ENCODE measurements around the gene FUT7.
A peak's percentile ranks its signal among the peaks of the same experiment; 100 is the strongest.

Gene FUT7

DNA sequence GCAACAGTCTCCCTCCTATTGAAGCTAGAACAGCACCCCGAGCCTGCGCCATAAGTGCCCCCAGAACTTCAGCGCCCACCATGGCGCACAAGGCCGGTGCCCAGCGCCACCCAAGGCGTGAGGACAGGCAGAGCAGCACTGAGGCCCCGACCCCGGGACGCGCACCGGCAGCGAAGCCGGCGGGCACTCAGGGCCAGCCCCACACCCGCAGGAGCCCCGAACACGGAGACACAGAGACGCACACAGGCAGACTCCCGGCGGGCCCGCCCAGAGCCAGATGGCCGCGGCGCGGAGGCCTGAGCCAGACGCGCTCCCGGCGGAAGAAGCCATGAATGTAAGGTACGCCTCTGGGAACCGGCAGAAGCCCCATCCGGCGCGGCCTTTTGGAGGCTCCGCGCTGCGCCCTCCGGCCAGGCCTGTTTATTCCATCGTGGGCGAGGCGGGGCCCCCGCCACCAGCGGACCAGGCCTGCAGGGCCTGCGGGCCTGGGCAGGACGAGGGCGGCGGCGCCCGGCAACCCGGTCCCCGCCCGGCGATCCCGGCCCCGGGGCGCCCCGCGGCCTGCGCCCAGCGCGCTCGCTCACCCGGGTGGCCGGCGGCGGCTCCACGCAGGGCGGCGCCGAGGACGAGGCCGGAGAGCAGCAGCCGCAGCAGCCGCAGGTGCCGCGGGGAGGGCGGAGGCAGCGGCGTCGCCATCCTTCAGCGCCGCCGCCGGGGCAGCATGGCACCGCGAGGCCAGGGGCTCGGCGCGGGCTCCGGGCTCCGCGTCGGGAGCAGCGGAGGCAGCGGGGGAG, 13.6 kb upstream of the FUT7 start:
- POLR2A ChIA-PET, result interaction anchor here (0.8 to 1.0 kb wide), 4 partner anchors 10 to 257 kb away, joined by 3 read pairs; partner anchors contain the start of genes NRARP, SAPCD2 and TUBB4B
- Histone ChIP-seq H3K4me1 (ENCODE audit: control insufficient read depth, insufficient read depth, low read length) (peaks cover 5% of the 10 kb centered on the region; the same call in 1 of the 2 replicates), H3K9me3 (ENCODE audit: control insufficient read depth, insufficient read depth, low read depth, low read length) (no peaks in the 10 kb centered on the region), H3K4me3 (ENCODE audit: low read depth, low read length) (peak overlapping the region; percentile 58), H3K36me3 (ENCODE audit: control insufficient read depth in 2 of 2, insufficient read depth in 1 of 2, low read length in 2 of 2) (peaks cover 0 to 6% of the 10 kb centered on the region in 2 experiments; a peak in 1 of 3 replicates), H3K27ac (ENCODE audit: extremely low read depth, low read depth, low read length) (peak overlapping the region; percentile 79; the same call in 1 of the 2 replicates)
- CTCF ChIA-PET, result interaction anchor here (0.5 to 5.4 kb wide), 13 partner anchors 10 to 266 kb away, joined by 3 to 237 read pairs (median 11); partner anchors contain the start of genes ABCA2, FUT7 and SAPCD2
- TF ChIP-seq, protein P1, sequence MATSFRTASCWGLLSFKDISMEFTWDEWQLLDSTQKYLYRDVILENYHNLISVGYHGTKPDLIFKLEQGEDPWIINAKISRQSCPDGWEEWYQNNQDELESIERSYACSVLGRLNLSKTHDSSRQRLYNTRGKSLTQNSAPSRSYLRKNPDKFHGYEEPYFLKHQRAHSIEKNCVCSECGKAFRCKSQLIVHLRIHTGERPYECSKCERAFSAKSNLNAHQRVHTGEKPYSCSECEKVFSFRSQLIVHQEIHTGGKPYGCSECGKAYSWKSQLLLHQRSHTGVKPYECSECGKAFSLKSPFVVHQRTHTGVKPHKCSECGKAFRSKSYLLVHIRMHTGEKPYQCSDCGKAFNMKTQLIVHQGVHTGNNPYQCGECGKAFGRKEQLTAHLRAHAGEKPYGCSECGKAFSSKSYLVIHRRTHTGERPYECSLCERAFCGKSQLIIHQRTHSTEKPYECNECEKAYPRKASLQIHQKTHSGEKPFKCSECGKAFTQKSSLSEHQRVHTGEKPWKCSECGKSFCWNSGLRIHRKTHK (tag by site-specific recombination; IDR thresholded peaks at IDR 0.05), result no peak
- TF ChIP-seq, protein P2, sequence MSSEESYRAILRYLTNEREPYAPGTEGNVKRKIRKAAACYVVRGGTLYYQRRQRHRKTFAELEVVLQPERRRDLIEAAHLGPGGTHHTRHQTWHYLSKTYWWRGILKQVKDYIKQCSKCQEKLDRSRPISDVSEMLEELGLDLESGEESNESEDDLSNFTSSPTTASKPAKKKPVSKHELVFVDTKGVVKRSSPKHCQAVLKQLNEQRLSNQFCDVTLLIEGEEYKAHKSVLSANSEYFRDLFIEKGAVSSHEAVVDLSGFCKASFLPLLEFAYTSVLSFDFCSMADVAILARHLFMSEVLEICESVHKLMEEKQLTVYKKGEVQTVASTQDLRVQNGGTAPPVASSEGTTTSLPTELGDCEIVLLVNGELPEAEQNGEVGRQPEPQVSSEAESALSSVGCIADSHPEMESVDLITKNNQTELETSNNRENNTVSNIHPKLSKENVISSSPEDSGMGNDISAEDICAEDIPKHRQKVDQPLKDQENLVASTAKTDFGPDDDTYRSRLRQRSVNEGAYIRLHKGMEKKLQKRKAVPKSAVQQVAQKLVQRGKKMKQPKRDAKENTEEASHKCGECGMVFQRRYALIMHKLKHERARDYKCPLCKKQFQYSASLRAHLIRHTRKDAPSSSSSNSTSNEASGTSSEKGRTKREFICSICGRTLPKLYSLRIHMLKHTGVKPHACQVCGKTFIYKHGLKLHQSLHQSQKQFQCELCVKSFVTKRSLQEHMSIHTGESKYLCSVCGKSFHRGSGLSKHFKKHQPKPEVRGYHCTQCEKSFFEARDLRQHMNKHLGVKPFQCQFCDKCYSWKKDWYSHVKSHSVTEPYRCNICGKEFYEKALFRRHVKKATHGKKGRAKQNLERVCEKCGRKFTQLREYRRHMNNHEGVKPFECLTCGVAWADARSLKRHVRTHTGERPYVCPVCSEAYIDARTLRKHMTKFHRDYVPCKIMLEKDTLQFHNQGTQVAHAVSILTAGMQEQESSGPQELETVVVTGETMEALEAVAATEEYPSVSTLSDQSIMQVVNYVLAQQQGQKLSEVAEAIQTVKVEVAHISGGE (tag by site-specific recombination; conservative IDR thresholded peaks at IDR 0.05; ENCODE audit: low read depth), result peak; percentile 73
- TF ChIP-seq, protein P3, sequence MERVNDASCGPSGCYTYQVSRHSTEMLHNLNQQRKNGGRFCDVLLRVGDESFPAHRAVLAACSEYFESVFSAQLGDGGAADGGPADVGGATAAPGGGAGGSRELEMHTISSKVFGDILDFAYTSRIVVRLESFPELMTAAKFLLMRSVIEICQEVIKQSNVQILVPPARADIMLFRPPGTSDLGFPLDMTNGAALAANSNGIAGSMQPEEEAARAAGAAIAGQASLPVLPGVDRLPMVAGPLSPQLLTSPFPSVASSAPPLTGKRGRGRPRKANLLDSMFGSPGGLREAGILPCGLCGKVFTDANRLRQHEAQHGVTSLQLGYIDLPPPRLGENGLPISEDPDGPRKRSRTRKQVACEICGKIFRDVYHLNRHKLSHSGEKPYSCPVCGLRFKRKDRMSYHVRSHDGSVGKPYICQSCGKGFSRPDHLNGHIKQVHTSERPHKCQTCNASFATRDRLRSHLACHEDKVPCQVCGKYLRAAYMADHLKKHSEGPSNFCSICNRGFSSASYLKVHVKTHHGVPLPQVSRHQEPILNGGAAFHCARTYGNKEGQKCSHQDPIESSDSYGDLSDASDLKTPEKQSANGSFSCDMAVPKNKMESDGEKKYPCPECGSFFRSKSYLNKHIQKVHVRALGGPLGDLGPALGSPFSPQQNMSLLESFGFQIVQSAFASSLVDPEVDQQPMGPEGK (tag by site-specific recombination; IDR thresholded peaks at IDR 0.05), result 0 out of 2 replicates have a peak, but pooled peaks have one; percentile 7
- TF ChIP-seq YY1 (tag by site-specific recombination; IDR thresholded peaks at IDR 0.05) (peak; percentile 42; the same call in 1 of the 2 replicates), ZBTB8A (tag by site-specific recombination; IDR thresholded peaks at IDR 0.05) (peak; percentile 40; the same call in 1 of the 2 replicates), ZBTB21 (tag by site-specific recombination; IDR thresholded peaks at IDR 0.05) (no peak), ZNF184 (tag by site-specific recombination; IDR thresholded peaks at IDR 0.05) (no peak), ZFP37 (tag by site-specific recombination; IDR thresholded peaks at IDR 0.05) (0 out of 2 replicates have a peak, but pooled peaks have one; percentile 26), KLF8 (tag by site-specific recombination; IDR thresholded peaks at IDR 0.05) (peak; percentile 9; the same call in 1 of the 2 replicates), KLF1 (tag by site-specific recombination; IDR thresholded peaks at IDR 0.05) (peak; percentile 44), SP2 (tag by site-specific recombination; IDR thresholded peaks at IDR 0.05) (peak; percentile 34), ZBTB20 (tag by site-specific recombination; IDR thresholded peaks at IDR 0.05) (peak; percentile 67; the same call in 1 of the 2 replicates), ZFP69B (tag by site-specific recombination; IDR thresholded peaks at IDR 0.05) (0 out of 2 replicates have a peak, but pooled peaks have one; percentile 16), ZNF600 (tag by site-specific recombination; IDR thresholded peaks at IDR 0.05) (peak; percentile 12)
- TF ChIP-seq, protein P4, sequence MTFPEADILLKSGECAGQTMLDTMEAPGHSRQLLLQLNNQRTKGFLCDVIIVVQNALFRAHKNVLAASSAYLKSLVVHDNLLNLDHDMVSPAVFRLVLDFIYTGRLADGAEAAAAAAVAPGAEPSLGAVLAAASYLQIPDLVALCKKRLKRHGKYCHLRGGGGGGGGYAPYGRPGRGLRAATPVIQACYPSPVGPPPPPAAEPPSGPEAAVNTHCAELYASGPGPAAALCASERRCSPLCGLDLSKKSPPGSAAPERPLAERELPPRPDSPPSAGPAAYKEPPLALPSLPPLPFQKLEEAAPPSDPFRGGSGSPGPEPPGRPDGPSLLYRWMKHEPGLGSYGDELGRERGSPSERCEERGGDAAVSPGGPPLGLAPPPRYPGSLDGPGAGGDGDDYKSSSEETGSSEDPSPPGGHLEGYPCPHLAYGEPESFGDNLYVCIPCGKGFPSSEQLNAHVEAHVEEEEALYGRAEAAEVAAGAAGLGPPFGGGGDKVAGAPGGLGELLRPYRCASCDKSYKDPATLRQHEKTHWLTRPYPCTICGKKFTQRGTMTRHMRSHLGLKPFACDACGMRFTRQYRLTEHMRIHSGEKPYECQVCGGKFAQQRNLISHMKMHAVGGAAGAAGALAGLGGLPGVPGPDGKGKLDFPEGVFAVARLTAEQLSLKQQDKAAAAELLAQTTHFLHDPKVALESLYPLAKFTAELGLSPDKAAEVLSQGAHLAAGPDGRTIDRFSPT (tag by site-specific recombination; IDR thresholded peaks at IDR 0.05), result peak; percentile 83
- TF ChIP-seq, protein P5, sequence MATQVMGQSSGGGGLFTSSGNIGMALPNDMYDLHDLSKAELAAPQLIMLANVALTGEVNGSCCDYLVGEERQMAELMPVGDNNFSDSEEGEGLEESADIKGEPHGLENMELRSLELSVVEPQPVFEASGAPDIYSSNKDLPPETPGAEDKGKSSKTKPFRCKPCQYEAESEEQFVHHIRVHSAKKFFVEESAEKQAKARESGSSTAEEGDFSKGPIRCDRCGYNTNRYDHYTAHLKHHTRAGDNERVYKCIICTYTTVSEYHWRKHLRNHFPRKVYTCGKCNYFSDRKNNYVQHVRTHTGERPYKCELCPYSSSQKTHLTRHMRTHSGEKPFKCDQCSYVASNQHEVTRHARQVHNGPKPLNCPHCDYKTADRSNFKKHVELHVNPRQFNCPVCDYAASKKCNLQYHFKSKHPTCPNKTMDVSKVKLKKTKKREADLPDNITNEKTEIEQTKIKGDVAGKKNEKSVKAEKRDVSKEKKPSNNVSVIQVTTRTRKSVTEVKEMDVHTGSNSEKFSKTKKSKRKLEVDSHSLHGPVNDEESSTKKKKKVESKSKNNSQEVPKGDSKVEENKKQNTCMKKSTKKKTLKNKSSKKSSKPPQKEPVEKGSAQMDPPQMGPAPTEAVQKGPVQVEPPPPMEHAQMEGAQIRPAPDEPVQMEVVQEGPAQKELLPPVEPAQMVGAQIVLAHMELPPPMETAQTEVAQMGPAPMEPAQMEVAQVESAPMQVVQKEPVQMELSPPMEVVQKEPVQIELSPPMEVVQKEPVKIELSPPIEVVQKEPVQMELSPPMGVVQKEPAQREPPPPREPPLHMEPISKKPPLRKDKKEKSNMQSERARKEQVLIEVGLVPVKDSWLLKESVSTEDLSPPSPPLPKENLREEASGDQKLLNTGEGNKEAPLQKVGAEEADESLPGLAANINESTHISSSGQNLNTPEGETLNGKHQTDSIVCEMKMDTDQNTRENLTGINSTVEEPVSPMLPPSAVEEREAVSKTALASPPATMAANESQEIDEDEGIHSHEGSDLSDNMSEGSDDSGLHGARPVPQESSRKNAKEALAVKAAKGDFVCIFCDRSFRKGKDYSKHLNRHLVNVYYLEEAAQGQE (tag by site-specific recombination; IDR thresholded peaks at IDR 0.05), result no peak
- TF ChIP-seq, protein P6, sequence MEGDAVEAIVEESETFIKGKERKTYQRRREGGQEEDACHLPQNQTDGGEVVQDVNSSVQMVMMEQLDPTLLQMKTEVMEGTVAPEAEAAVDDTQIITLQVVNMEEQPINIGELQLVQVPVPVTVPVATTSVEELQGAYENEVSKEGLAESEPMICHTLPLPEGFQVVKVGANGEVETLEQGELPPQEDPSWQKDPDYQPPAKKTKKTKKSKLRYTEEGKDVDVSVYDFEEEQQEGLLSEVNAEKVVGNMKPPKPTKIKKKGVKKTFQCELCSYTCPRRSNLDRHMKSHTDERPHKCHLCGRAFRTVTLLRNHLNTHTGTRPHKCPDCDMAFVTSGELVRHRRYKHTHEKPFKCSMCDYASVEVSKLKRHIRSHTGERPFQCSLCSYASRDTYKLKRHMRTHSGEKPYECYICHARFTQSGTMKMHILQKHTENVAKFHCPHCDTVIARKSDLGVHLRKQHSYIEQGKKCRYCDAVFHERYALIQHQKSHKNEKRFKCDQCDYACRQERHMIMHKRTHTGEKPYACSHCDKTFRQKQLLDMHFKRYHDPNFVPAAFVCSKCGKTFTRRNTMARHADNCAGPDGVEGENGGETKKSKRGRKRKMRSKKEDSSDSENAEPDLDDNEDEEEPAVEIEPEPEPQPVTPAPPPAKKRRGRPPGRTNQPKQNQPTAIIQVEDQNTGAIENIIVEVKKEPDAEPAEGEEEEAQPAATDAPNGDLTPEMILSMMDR (tag by site-specific recombination; IDR thresholded peaks at IDR 0.05), result 0 out of 2 replicates have a peak, but pooled peaks have one; percentile 7
- TF ChIP-seq, protein P7, sequence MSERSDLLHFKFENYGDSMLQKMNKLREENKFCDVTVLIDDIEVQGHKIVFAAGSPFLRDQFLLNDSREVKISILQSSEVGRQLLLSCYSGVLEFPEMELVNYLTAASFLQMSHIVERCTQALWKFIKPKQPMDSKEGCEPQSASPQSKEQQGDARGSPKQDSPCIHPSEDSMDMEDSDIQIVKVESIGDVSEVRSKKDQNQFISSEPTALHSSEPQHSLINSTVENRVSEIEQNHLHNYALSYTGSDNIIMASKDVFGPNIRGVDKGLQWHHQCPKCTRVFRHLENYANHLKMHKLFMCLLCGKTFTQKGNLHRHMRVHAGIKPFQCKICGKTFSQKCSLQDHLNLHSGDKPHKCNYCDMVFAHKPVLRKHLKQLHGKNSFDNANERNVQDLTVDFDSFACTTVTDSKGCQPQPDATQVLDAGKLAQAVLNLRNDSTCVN (tag by site-specific recombination; optimal IDR thresholded peaks at IDR 0.05), result peak; percentile 68

Data from HEK293 (cell line).